ENCODE data around the gene ANKS1A.
"Not testable (repeated sequence)": the region's sequence is repeated elsewhere in the genome, so short reads cannot be mapped to it uniquely, and the experiment has no call there.

Gene ANKS1A

GRCh38 chr6:34987506-34987905 lies 98.5 kb downstream of the ANKS1A start:
- Mint-ChIP-seq H3K9me3 (no peaks in the 10 kb centered on the region), H3K27me3 (ENCODE audit: low read depth) (no peaks in the 10 kb centered on the region), H3K4me3 (no peak overlapping the region), H3K27ac (no peak overlapping the region), H3K36me3 (ENCODE audit: low read depth) (peaks cover 38% of the 10 kb centered on the region), H3K4me1 (peaks cover 31% of the 10 kb centered on the region)
- TF ChIP-seq CTCF (IDR thresholded peaks at IDR 0.05; ENCODE audit: unreplicated experiment in 3 of 3): no peak

- Mint-ChIP-seq H3K36me3 (ENCODE audit: low read depth) (peaks cover 49% of the 10 kb centered on the region), H3K4me1 (peaks cover 55% of the 10 kb centered on the region), H3K4me3 (peak overlapping the region in 1 of 3 experiments; percentile 26), H3K27me3 (ENCODE audit: low read depth) (no peaks in the 10 kb centered on the region), H3K9me3 (no peaks in the 10 kb centered on the region), H3K27ac (peak overlapping the region in 2 of 3 experiments; percentile 43 to 59)
- no peak for TF ChIP-seq CTCF (IDR thresholded peaks at IDR 0.05; ENCODE audit: unreplicated experiment in 3 of 3)
These were observed 102.0 kb downstream of the ANKS1A start for GRCh38 chr6:34990971-34991560.

GRCh38 chr6:34992376-34992775 lies 103.3 kb downstream of the ANKS1A start:
- peak overlapping the region in 1 of 3 experiments; percentile 43 for H3K27ac Mint-ChIP-seq
- no peak for TF ChIP-seq CTCF (IDR thresholded peaks at IDR 0.05; ENCODE audit: unreplicated experiment in 3 of 3)
- peaks cover 53% of the 10 kb centered on the region for H3K36me3 Mint-ChIP-seq (ENCODE audit: low read depth)

GRCh38 chr6:34993213-34993612 lies 104.2 kb downstream of the ANKS1A start:
- Mint-ChIP-seq H3K36me3 (ENCODE audit: low read depth) (peaks cover 60% of the 10 kb centered on the region), H3K4me1 (peaks cover 50% of the 10 kb centered on the region), H3K9me3 (no peaks in the 10 kb centered on the region), H3K27me3 (ENCODE audit: low read depth) (no peaks in the 10 kb centered on the region), H3K27ac (peak overlapping the region; percentile 70 to 80 (median 72)), H3K4me3 (peak overlapping the region in 1 of 3 experiments; percentile 47)
- TF ChIP-seq CTCF (IDR thresholded peaks at IDR 0.05; ENCODE audit: unreplicated experiment in 3 of 3): no peak

More at GRCh38 chr6:34992376-34992775, 103.3 kb downstream of the ANKS1A start:
- no peaks in the 10 kb centered on the region for H3K9me3 Mint-ChIP-seq
- H3K4me1 Mint-ChIP-seq: peaks cover 53% of the 10 kb centered on the region
- no peaks in the 10 kb centered on the region for H3K27me3 Mint-ChIP-seq (ENCODE audit: low read depth)
- no peak overlapping the region for H3K4me3 Mint-ChIP-seq

- no peaks in the 10 kb centered on the region for H3K27me3 Mint-ChIP-seq (ENCODE audit: low read depth)
These were observed 105.6 kb downstream of the ANKS1A start for GRCh38 chr6:34994693-34995092.

GRCh38 chr6:34998417-34998816 lies 109.4 kb downstream of the ANKS1A start:
- H3K4me3 Mint-ChIP-seq: peak overlapping the region; percentile 72 to 78 (median 77)
- H3K27ac Mint-ChIP-seq: peak overlapping the region in 1 of 3 experiments; percentile 85

More at GRCh38 chr6:34994693-34995092, 105.6 kb downstream of the ANKS1A start:
- Mint-ChIP-seq H3K4me3 (peak overlapping the region in 2 of 3 experiments; percentile 53 to 80), H3K36me3 (ENCODE audit: low read depth) (peaks cover 66% of the 10 kb centered on the region), H3K27ac (no peak overlapping the region), H3K4me1 (peaks cover 57% of the 10 kb centered on the region), H3K9me3 (peaks cover 2% of the 10 kb centered on the region)
- TF ChIP-seq CTCF (IDR thresholded peaks at IDR 0.05; ENCODE audit: unreplicated experiment in 3 of 3): no peak

GRCh38 chr6:34999153-34999552 lies 110.1 kb downstream of the ANKS1A start:
- H3K4me3 Mint-ChIP-seq: peak overlapping the region; percentile 72 to 78 (median 77)
- peaks cover 57% of the 10 kb centered on the region for H3K36me3 Mint-ChIP-seq (ENCODE audit: low read depth)
- not testable (repeated sequence) for H3K9me3 Mint-ChIP-seq; H3K27me3 Mint-ChIP-seq (ENCODE audit: low read depth)
- peaks cover 34% of the 10 kb centered on the region for H3K4me1 Mint-ChIP-seq
- H3K27ac Mint-ChIP-seq: peak overlapping the region; percentile 38 to 85 (median 56)

More at GRCh38 chr6:34998417-34998816, 109.4 kb downstream of the ANKS1A start:
- H3K27me3 Mint-ChIP-seq (ENCODE audit: low read depth); H3K9me3 Mint-ChIP-seq: not testable (repeated sequence)
- Mint-ChIP-seq H3K4me1 (peaks cover 33% of the 10 kb centered on the region), H3K36me3 (ENCODE audit: low read depth) (peaks cover 60% of the 10 kb centered on the region)

- H3K4me3 Mint-ChIP-seq: peak overlapping the region; percentile 72 to 78 (median 77)
- peaks cover 27% of the 10 kb centered on the region for H3K4me1 Mint-ChIP-seq
- peaks cover 51% of the 10 kb centered on the region for H3K36me3 Mint-ChIP-seq (ENCODE audit: low read depth)
These were observed 110.9 kb downstream of the ANKS1A start for GRCh38 chr6:34999962-35000361.

GRCh38 chr6:35001349-35001748 lies 112.3 kb downstream of the ANKS1A start:
- Mint-ChIP-seq H3K36me3 (ENCODE audit: low read depth) (peaks cover 48% of the 10 kb centered on the region), H3K4me1 (peaks cover 27% of the 10 kb centered on the region), H3K4me3 (peak overlapping the region in 1 of 3 experiments; percentile 28)
- H3K9me3 Mint-ChIP-seq; H3K27ac Mint-ChIP-seq; H3K27me3 Mint-ChIP-seq (ENCODE audit: low read depth): not testable (repeated sequence)

More at GRCh38 chr6:34999962-35000361, 110.9 kb downstream of the ANKS1A start:
- peak overlapping the region; percentile 56 to 85 (median 74) for H3K27ac Mint-ChIP-seq
- H3K9me3 Mint-ChIP-seq; H3K27me3 Mint-ChIP-seq (ENCODE audit: low read depth): not testable (repeated sequence)
